GM23338 (cell line): ENCODE data around the gene DPH2. TPM values are rescaled to one million over a fixed set of nuclear protein-coding genes. Genes with fewer than 3 reads are reported as not detected.

ENCODE experiments used
- ATAC-seq: fragments of 200-7000 bp; cut with Tn5 transposase; 3 replicates; pipeline ENCODE4 v1.9.1; 2020
- DNase-seq: peaks from one replicate; pipeline ENCODE4 v3.0.0-alpha.2; 2015; ENCODE audit warnings: low spot score
- H2AFZ ChIP-seq: fragments of 200-600 bp; sonication (generic); 2 replicates; pipeline ENCODE4 v1.8.0; 2016; ENCODE audit warnings: antibody characterized with exemption, mild to moderate bottlenecking, moderate library complexity
- H3F3A ChIP-seq: fragments of 200-600 bp; sonication (generic); replicated peaks from 2 replicates; pipeline ENCODE4 v1.8.0; 2017; ENCODE audit warnings: antibody characterized with exemption, mixed run types, low read depth
- H3K27ac ChIP-seq: fragments of 200-600 bp; sonication (generic); 2 replicates; pipeline ENCODE4 v1.6.1; 2016; ENCODE audit warnings: low read depth
- H3K27me3 ChIP-seq: fragments of 200-600 bp; sonication (generic); 2 replicates; pipeline ENCODE4 v1.8.0; 2016; ENCODE audit warnings: mild to moderate bottlenecking, mixed run types, moderate library complexity; ENCODE audit not compliant: insufficient read depth
- H3K36me3 ChIP-seq: fragments of 200-600 bp; sonication (generic); 2 replicates; pipeline ENCODE4 v1.8.0; 2016; ENCODE audit warnings: mild to moderate bottlenecking; ENCODE audit not compliant: insufficient read depth
- H3K4me1 ChIP-seq: fragments of 200-600 bp; sonication (generic); 2 replicates; pipeline ENCODE4 v1.8.0; 2016; ENCODE audit warnings: mild to moderate bottlenecking, moderate library complexity; ENCODE audit not compliant: insufficient read depth
- H3K4me2 ChIP-seq: fragments of 200-600 bp; sonication (generic); 2 replicates; pipeline ENCODE4 v1.7.1; 2017; ENCODE audit warnings: mixed run types
- H3K4me3 ChIP-seq: fragments of 200-600 bp; sonication (generic); 2 replicates; pipeline ENCODE4 v1.6.1; 2016; ENCODE audit warnings: mixed run types
- H3K79me2 ChIP-seq: fragments of 200-600 bp; sonication (generic); replicated peaks from 2 replicates; pipeline ENCODE4 v1.8.0; 2017; ENCODE audit warnings: mild to moderate bottlenecking; ENCODE audit not compliant: insufficient read depth
- H3K9me2 ChIP-seq: fragments of 200-600 bp; sonication (generic); 2 replicates; pipeline ENCODE4 v1.8.0; 2017; ENCODE audit not compliant: insufficient read depth
- H4K20me1 ChIP-seq: fragments of 200-600 bp; sonication (generic); replicated peaks from 2 replicates; pipeline ENCODE4 v1.8.0; 2017; ENCODE audit warnings: mild to moderate bottlenecking; ENCODE audit not compliant: insufficient read depth
- H3K27ac Mint-ChIP-seq: 2 replicates; pipeline ENCODE4 v1.8.0; 2020; ENCODE audit warnings: inconsistent platforms, mild to moderate bottlenecking, moderate library complexity, mixed read lengths
- H3K27me3 Mint-ChIP-seq: 3 replicates; pipeline ENCODE4 v1.8.0; 2022; ENCODE audit warnings: low read depth, mild to moderate bottlenecking, moderate library complexity, mixed read lengths, inconsistent platforms; ENCODE audit not compliant: insufficient read depth, poor library complexity
- H3K36me3 Mint-ChIP-seq: 3 replicates; pipeline ENCODE4 v1.8.0; 2021; ENCODE audit warnings: low read depth, mild to moderate bottlenecking, inconsistent platforms, moderate library complexity, mixed read lengths
- H3K4me1 Mint-ChIP-seq: 3 replicates; pipeline ENCODE4 v1.8.0; 2020; ENCODE audit warnings: mild to moderate bottlenecking, inconsistent platforms, mixed read lengths
- H3K4me3 Mint-ChIP-seq: 3 replicates; pipeline ENCODE4 v1.8.0; 2021; ENCODE audit warnings: moderate library complexity, mild to moderate bottlenecking, inconsistent platforms, mixed read lengths
- H3K9me3 Mint-ChIP-seq: 3 replicates; pipeline ENCODE4 v1.8.0; 2020; ENCODE audit warnings: moderate library complexity, mild to moderate bottlenecking, inconsistent platforms, mixed read lengths
- CREB1 ChIP-seq: fragments of 250-450 bp; sonication (Bioruptor Pico); IDR thresholded peaks from 2 replicates; pipeline ENCODE4 v1.5.0; 2020; ENCODE audit warnings: low read depth, mild to moderate bottlenecking, moderate library complexity
- CTCF ChIP-seq, 2 experiments: fragments of 200-600 bp in 1 of 2; sonication (generic) in 1 of 2; conservative IDR thresholded peaks; 2 replicates each; pipeline versions ENCODE4 v1.5.1 to v1.6.1; 2016 to 2017; ENCODE audit warnings: antibody characterized with exemption in 2 of 2, low read depth in 2 of 2, mild to moderate bottlenecking in 2 of 2, moderate library complexity in 1 of 2
- ETS1 ChIP-seq: IDR thresholded peaks from 2 replicates; pipeline ENCODE4 v1.6.1; 2016; ENCODE audit warnings: antibody characterized with exemption
- EZH2 ChIP-seq: fragments of 200-600 bp; sonication (generic); IDR thresholded peaks from one replicate; pipeline ENCODE4 v1.8.0; 2017; ENCODE audit warnings: antibody characterized with exemption, mild to moderate bottlenecking, low read depth; ENCODE audit not compliant: unreplicated experiment
- EZH2phosphoT487 ChIP-seq: fragments of 200-600 bp; sonication (generic); IDR thresholded peaks from one replicate; pipeline ENCODE4 v1.8.1; 2018; ENCODE audit warnings: antibody characterized with exemption; ENCODE audit not compliant: unreplicated experiment
- JUNB ChIP-seq: IDR thresholded peaks from one replicate; pipeline ENCODE4 v1.6.1; 2016; ENCODE audit warnings: antibody characterized with exemption; ENCODE audit not compliant: unreplicated experiment
- POLR2AphosphoS5 ChIP-seq: IDR thresholded peaks from 2 replicates; pipeline ENCODE4 v1.6.1; 2016; ENCODE audit warnings: antibody characterized with exemption, low read depth
- REST ChIP-seq: IDR thresholded peaks from one replicate; pipeline ENCODE4 v1.6.1; 2018; ENCODE audit warnings: antibody characterized with exemption; ENCODE audit not compliant: unreplicated experiment
- STAT1 ChIP-seq: IDR thresholded peaks from one replicate; pipeline ENCODE4 v1.6.1; 2016; ENCODE audit warnings: antibody characterized with exemption; ENCODE audit not compliant: unreplicated experiment
- ZNF114 ChIP-seq: fragments of 250-450 bp; sonication (Bioruptor Pico); IDR thresholded peaks from 2 replicates; pipeline ENCODE4 v1.5.0; 2020; ENCODE audit warnings: mild to moderate bottlenecking, moderate library complexity
- ZNF462 ChIP-seq: fragments of 250-450 bp; sonication (Bioruptor Pico); IDR thresholded peaks from 2 replicates; pipeline ENCODE4 v1.5.0; 2020; ENCODE audit warnings: mild to moderate bottlenecking, moderate library complexity
- polyA plus RNA-seq: library from polyadenylated mRNA; unstranded; fragments of >200 nt; fragmentation: Nextera tagmentation; extraction: Ambion mirVana; gene quantifications from 2 replicates; pipeline ENCODE4 v1.2.1, GENCODE V29; 2016
- total RNA-seq: library from RNA; depleted of rRNA; stranded (reverse); fragments of >200 nt; shearing (Covaris generic); gene quantifications from 2 replicates; pipeline ENCODE4 v1.2.3, GENCODE V29; 2014

DPH2 gene
- total and polyA plus RNA-seq, 2 experiments from 2014 or later, result 32.1 to 90.3 TPM

GRCh38 chr1:43969416-43969745, 429 bp upstream of the DPH2 start:
- no peaks in the 10 kb centered on the region for H3K9me3 Mint-ChIP-seq
- peak; percentile 2 for ATAC-seq
- H3K9me2 ChIP-seq, result no peaks in the 10 kb centered on the region
- DNase-seq, result no peak
- H3K79me2 ChIP-seq, result peaks cover 9% of the 10 kb centered on the region
- H3K27me3 ChIP-seq, result no peaks in the 10 kb centered on the region
- no peaks in the 10 kb centered on the region for H3K36me3 ChIP-seq
- peak overlapping the region; percentile 75; the same call in 1 of the 2 replicates for H2AFZ ChIP-seq
- TF ChIP-seq ZNF462 (CRISPR knock-in tag), result no peak
- no peak for TF ChIP-seq CREB1 (CRISPR knock-in tag)
- TF ChIP-seq STAT1, result no peak
- no peak for TF ChIP-seq JUNB
- TF ChIP-seq EZH2, result no peak
- no peak for TF ChIP-seq CTCF (conservative IDR thresholded peaks at IDR 0.05; ENCODE audit: low read depth in 2 of 2)
- no peak for TF ChIP-seq ETS1
- TF ChIP-seq ZNF114 (CRISPR knock-in tag), result no peak
- TF ChIP-seq REST, result no peak
- TF ChIP-seq POLR2AphosphoS5, result no peak
- TF ChIP-seq EZH2phosphoT487, result no peak
- peaks cover 39% of the 10 kb centered on the region for H3K36me3 Mint-ChIP-seq
- peak overlapping the region; percentile 82 for H3K4me2 ChIP-seq
- peak overlapping the region; percentile 99 for H3K4me3 Mint-ChIP-seq
- H3K4me1 ChIP-seq, result peaks cover 18% of the 10 kb centered on the region
- no peak overlapping the region for H3K27ac ChIP-seq
- H3K4me1 Mint-ChIP-seq, result peaks cover 18% of the 10 kb centered on the region
- peak overlapping the region; percentile 60 for H3K4me3 ChIP-seq
- H4K20me1 ChIP-seq, result peaks cover 3% of the 10 kb centered on the region; the same call in 1 of the 2 replicates
- no peaks in the 10 kb centered on the region; the same call in 1 of the 2 replicates for H3F3A ChIP-seq
- no peak overlapping the region for H3K27ac Mint-ChIP-seq
- peaks cover 7% of the 10 kb centered on the region for H3K27me3 Mint-ChIP-seq
